Muscle of arm (tissue), 14 donors: ENCODE results near the gene ADAMTS14. TPM values are rescaled to one million over a fixed set of nuclear protein-coding genes. Genes with fewer than 3 reads are reported as not detected.
"Not testable (repeated sequence)": the region's sequence is repeated elsewhere in the genome, so short reads cannot be mapped to it uniquely, and the experiment has no call there.

ENCODE experiments used
- DNase-seq: peaks from one replicate; pipeline ENCODE4 v3.0.0-alpha.2; 2013
- long read RNA-seq, 11 donors: transcript quantifications; one replicate each; lab custom pipeline, GENCODE V29; 2026
- polyA plus RNA-seq, 12 donors: library from polyadenylated mRNA; unstranded; fragments of 120-200 nt; gene quantifications; one replicate each; pipeline ENCODE4 v1.2.1, GENCODE V29; 2013; ENCODE audit not compliant: insufficient read length in 12 of 12

Gene ADAMTS14
- 10 to 100 TPM in 11 of 12 donors, not detected in 1; 12.7 to 28.2 (median 16.0) TPM for polyA plus RNA-seq
- long read RNA-seq, donor 1: 0 reads
- long read RNA-seq, donor 2: 0 reads
- long read RNA-seq, donor 3: 0 reads
- long read RNA-seq, donor 4: 0 reads
- long read RNA-seq, donor 5: 0 reads
- long read RNA-seq, donor 6, partial matches to known transcripts: 10 of 10 reads
- long read RNA-seq, donor 6, other reads (novel, unspliced or antisense): 0 of 10 reads
- long read RNA-seq, donor 7: 0 reads
- long read RNA-seq, donor 8, partial matches to known transcripts: 10 of 10 reads
- long read RNA-seq, donor 8, other reads (novel, unspliced or antisense): 0 of 10 reads
- long read RNA-seq, donor 9: 0 reads
- long read RNA-seq, donor 10: 0 reads
- long read RNA-seq, donor 11: 0 reads

- peak; percentile 49 for DNase-seq
Measured at GRCh38 chr10:70672165-70673042, at the start of gene ADAMTS14. TSS of gene ADAMTS14 (plus strand) at chr10:70672506. CDS start at chr10:70672803, 297 bp downstream.

DNA sequence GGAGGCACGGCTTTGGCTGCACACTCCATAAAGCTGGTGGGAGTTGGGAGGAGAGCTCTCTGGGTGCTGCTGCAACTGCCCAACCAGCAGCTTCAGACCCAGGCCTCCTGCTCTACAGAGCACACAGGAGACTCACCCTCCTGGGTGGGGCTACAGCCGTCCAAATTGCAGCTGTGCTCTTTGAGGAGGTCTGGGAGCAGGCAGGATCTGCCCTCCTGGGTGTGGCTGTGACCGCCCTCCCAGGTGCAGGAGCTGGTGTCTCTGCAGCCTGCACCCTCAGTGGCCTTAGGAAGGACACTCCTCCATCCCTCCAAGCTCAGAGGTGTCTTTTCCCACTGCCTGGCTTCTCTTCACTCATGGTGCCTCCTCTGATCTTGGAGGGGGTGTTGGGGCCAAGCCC is 49.8 kb upstream of the ADAMTS14 start:
- DNase-seq: no peak

DNA sequence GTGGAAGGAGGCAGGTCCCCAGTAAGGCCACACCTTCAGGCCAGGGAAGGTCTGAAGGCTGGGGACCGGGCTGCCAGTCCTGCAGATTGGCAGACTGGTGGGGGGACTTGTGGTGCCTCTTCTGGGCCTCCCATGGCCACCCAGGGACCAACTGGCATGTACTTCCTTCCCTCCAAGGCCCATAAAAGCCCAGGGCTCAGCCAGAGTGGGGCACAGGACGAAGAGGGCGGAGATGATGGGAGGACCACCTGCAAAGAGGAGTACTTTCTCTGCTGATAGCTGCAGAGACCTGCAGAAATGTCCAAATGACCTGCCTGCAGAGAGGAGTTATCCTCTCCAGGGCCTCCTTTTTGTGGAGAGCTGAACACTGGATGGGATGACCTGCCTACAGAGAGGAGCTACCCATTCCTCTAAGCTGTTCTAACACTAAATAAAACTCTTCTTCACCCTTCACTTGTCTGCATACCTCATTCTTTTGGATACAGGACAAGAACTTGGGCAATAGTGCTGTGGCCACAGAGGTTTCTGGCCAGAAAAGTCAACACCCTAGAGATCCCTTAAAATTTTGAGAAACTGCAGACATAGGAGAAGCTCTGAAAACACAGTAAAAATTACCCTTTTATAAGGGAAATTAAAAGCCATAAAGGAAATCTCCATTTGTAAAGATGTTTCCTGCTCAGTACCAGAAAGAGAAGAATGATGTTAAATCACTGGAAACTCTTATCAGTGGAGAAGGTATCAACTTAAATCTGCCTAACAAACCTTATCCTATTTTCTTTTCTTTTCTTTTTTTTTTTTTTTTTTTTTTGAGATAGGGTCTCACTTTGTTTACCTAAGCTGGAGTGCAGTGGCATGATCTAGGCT is 49.1 kb upstream of the ADAMTS14 start:
- no peak for DNase-seq

DNA sequence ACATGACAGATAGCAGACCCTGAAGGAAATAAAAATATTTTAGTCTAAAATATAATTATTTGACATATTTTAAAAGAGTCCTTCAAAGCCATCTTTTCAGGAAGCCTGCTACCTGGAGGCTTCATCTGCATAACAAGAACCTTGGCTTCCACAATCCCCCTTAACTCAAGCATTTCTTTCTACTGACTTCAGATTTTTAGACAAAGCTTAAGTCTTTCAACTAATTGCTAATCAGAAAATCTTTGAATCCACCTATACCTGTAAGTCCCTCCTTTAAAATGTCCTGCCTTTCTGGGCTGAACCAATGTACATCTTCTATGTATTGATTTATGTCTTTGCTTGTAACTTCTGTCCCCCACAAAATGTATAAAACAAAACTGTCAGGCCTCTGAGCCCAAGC is 46.2 kb upstream of the ADAMTS14 start:
- no peak for DNase-seq

- no peak for DNase-seq
Measured at GRCh38 chr10:70629338-70629737, 43.0 kb upstream of the ADAMTS14 start.

- not testable (repeated sequence) for DNase-seq
Measured at GRCh38 chr10:70631735-70632134, 40.6 kb upstream of the ADAMTS14 start.

DNA sequence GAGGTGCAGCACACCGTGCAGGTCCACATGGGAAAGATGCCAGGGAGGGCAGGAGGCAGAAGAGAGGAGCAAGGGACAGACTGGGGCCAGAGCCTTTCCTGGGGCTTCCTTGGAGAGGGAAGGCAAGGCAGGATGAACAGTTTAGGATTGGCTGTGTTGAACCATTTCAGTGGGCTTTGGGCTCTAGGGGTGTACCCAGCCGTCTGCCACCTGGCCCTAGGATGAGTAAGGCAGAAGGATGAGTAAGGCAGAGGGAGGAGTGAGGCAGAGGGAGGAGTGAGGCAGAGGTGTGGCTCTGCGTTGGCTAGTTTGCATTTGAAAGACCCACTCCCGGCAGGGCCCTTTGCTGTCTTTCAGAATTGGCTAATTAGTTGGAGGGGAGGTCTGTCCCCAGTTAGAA is 38.3 kb upstream of the ADAMTS14 start:
- no peak for DNase-seq

- DNase-seq: not testable (repeated sequence)
Measured at GRCh38 chr10:70634515-70634914, 37.8 kb upstream of the ADAMTS14 start.

DNA sequence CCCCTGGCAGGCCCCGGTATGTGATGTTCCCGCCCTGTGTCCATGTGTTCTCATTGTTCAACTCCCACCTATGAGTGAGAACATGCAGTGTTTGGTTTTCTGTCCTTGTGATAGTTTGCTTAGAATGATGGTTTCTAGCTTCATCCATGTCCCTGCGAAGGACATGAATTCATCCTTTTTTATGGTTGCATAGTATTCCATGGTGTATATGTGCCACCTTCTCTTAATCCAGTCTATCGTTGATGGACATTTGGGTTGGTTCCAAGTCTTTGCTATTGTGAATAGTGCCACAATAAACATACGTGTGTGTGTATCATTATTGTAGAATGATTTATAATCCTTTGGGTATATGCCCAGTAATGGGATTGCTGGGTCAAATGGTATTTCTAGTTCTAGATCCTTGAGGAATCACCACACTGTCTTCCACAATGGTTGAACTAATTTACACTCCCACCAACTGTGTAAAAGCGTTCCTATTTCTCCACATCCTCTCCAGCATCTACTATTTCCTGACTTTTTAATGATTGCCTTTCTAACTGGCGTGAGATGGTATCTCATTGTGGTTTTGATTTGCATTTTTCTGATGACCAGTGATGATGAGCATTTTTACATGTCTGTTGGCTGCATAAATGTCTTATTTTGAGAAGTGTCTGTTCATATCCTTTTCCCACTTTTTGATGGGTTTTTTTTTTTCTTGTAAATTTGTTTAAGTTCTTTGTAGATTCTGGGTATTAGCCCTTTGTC is 32.5 kb upstream of the ADAMTS14 start:
- DNase-seq: not testable (repeated sequence)

DNA sequence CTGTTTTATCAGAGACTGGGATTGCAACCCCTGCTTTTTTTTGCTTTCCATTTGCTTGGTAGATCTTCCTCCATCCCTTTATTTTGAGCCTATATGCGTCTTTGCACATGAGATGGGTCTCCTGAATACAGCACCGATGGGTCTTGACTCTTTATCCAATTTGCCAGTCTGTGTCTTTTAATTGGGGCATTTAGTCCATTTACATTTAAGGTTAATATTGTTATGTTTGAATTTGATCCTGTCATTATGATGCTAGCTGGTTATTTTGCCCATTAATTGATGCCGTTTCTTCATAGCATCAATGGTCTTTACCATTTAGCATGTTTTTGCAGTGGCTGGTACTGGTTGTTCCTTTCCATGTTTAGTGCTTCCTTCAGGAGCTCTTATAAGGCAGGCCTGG is 29.0 kb upstream of the ADAMTS14 start:
- DNase-seq: not testable (repeated sequence)

- not testable (repeated sequence) for DNase-seq
Measured at GRCh38 chr10:70644959-70645358, 27.3 kb upstream of the ADAMTS14 start.

DNA sequence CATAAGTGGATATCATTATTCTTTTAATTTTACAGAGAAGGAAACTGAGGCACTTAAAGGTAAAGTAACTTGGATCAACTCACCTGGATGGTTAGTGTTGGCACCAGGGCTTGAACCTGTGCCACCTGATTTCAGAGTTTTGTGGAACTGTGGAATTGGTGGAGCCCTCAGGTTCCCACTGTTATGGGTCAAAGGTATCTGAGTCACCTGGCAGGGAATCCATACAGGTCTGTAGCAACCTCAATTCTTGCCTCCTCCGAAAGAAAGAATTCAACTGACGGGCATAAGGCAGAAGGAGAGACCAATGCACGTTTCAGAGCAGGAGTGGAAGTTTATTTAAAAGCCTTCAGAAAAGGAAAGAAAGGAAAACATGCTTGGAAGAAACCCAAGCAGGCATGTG is 25.2 kb upstream of the ADAMTS14 start:
- DNase-seq: no peak

DNA sequence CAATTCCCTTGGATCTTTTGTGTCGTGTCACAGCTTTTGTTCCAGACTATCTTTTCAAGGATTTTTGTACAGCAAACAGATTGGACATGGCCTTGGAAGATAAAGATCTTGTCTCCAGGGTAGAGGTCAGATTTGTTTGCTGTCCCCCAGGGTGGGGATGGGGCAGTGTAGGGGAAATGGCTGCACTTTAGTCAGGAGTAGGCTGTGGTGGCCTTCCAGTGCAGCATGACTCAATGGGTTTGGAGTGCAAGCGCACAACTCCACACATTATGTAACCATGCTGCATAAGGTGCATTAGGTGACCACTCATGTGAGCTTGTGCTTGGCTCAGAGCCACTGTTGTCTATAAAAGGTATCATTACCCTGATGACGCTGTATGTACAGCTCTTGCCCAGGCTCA is 23.9 kb upstream of the ADAMTS14 start:
- DNase-seq: no peak

- no peak for DNase-seq
Measured at GRCh38 chr10:70649526-70649925, 22.8 kb upstream of the ADAMTS14 start.

DNA sequence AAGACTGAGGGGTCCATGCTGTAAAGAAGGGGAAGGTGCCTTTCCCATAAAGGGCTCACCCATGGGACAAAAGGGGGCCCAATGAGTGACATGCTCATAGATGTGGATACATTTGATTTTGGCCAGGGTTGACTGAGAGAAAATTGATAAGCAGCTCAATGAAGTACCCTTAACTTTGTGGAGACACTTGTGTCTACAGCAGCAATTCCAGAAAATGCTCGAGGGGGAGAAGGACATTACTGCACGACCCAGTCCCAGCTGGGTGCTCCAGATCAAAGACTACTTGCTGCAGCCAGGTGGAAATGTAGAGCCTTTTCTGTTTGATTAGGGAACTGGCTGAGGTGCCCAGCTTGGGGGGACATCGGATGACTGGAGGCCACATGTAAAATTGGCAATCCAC is 22.2 kb upstream of the ADAMTS14 start:
- DNase-seq: no peak

DNA sequence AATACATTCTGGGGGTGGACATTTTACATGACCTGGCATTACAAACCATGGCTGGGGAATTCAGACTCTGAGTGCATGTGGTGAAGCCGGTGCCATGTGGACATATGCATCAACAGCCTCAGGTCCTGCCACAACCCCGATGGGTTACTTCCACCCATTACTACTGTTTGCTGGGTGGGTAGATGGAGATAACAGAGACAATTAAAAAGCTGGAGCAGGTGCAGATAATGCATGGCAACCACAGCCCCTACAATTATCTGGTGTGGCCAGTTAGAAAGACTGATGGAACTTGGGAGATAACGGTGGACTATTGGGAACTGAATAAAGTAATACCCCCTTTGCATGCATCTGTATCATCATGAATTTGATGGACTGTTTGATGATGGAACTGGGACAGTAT is 21.6 kb upstream of the ADAMTS14 start:
- DNase-seq: no peak

GRCh38 chr10:70651661-70652060 is 20.6 kb upstream of the ADAMTS14 start:
- no peak for DNase-seq

- peak; percentile 91 for DNase-seq
Measured at GRCh38 chr10:70652761-70653657, 19.3 kb upstream of the ADAMTS14 start.

- no peak for DNase-seq
Measured at GRCh38 chr10:70655316-70655715, 17.0 kb upstream of the ADAMTS14 start.

- no peak for DNase-seq
Measured at GRCh38 chr10:70656489-70656888, 15.8 kb upstream of the ADAMTS14 start.
